GM20431 (cell line): Measurements from ENCODE around the gene PDSS1.

Experiments used
- in situ Hi-C: fragments of 300-500 bp; cut with MseI, MboI; formaldehyde crosslinking; loops from one replicate; pipeline ENCODE4 v1.15.0; 2020; ENCODE audit warnings: low sequenced_read_pairs; ENCODE audit not compliant: unreplicated experiment

PDSS1 gene

DNA sequence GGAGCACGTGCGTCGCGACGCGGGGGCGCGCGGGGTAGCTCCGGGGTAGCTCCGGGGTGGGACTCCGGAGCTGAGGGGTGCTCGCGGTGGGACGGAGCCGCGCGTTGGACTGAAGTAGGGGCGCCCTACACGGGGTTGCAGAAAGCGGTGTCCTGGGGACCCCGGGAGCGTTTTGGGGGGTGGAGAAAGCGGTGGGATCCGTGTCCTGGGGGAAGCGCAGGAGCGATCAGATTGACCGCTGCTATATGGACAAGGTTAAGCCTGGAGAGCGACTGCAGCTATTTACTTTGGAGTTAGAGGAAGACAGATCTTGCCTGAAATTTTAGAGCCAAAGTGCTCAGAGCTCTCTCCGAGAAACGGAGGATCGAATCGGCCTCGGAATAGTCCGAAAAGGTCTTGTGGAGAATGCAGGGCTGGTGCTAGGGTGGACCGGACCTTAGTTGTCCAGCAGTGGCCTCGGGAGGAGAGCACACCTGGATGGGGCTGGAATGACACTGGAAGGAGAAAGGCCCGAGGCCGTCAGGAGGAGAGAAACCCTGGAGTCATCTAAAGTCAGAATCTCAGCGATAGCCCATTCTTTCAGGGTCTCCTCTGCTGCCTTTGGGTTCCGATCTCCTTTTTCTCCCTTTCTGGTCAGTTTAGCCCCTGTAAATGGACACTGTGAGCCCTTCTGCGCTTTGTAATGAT is 564 bp downstream of the PDSS1 start:
- in situ Hi-C loops, result no loop called here

GRCh38 chr10:26698909-26699308 is 1.4 kb downstream of the PDSS1 start:
- in situ Hi-C loops, result no loop called here

- in situ Hi-C loops, result no loop called here
These were observed 2.1 kb downstream of the PDSS1 start for GRCh38 chr10:26699631-26700030.

GRCh38 chr10:26700884-26701630 is 3.6 kb downstream of the PDSS1 start:
- in situ Hi-C loops, result no loop called here

GRCh38 chr10:26703096-26703495 is 5.6 kb downstream of the PDSS1 start:
- in situ Hi-C loops, result no loop called here

DNA sequence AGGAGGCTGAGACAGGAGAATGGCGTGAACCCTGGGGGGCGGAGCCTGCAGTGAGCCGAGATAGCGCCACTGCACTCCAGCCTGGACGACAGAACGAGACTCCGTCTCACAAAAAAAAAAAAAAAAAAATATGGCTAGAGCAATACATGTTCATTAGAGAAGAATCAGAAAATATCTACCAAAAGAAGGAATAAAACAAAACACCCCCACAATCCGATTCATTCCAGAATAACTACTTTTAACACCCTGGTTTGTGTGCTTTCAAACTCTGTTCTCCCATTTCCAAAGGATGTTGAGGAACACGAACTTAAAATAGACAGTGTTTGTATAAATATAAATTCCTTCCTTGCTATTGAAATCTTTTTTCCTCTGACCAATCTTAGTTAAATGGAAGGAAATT is 6.5 kb downstream of the PDSS1 start:
- in situ Hi-C loops, result no loop called here

DNA sequence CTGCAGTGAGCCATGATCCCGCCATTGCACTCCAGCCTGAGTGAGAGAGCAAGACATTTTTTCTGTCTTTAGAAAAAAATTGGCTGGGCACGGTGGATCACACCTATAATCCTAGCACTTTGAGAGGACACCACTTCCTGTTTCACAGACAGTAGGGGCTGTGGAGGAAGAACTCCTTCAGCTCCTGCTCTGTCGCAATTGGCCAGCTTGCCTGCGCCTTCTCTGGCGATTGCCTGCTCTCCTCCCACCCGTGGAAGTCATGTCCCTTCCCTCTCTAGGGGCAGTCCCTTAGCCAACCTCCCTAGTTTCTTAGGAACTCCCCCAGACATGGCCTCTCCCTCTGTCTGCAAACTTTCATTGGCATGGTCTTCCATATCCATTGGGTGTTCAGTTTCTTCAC is 8.7 kb downstream of the PDSS1 start:
- in situ Hi-C loops, result no loop called here

DNA sequence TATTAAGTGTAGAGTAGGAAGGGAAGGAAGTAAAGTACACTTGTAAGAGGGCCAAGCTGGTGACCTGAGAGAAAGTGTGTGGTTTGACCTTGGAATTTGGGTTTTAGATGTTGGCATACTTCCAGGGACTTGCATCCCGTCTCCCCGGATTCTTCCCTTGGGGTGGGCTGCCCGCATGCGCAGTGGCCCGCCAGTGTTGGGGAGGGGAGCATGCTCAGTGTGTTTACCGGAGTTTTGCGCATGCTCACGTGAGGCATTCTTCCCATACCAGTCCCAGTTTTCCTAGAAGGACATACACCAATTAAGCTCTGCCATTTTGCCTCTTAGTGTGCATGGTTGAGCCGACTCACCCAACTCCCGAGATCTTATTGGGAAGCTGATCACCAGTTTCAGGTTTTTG is 9.4 kb downstream of the PDSS1 start:
- in situ Hi-C loops, result no loop called here

GRCh38 chr10:26711324-26711723 is 13.8 kb downstream of the PDSS1 start:
- in situ Hi-C loops, result no loop called here

- in situ Hi-C loops, result no loop called here
These were observed 17.1 kb downstream of the PDSS1 start for GRCh38 chr10:26714415-26715136.

- in situ Hi-C loops, result no loop called here
These were observed 17.6 kb downstream of the PDSS1 start for GRCh38 chr10:26715137-26715487.

DNA sequence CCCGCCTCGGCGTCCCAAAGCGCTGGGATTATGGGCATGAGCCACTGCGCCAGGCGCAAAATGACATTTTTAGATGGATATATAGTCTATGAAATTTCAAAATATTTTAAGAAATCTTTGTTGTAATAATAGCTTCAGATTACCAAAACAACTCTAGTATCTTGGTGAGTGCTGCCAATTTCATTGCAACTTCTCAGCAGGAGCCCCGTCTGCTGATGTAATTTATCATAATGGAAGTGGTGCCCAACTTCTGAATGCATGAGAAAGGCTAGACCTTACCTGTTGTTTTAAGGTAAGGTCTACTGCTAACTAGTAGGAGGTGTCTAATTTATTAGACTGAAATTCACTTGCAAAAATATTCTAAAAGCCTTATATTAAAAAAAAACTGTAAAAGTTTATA is 20.0 kb downstream of the PDSS1 start:
- in situ Hi-C loops, result no loop called here

DNA sequence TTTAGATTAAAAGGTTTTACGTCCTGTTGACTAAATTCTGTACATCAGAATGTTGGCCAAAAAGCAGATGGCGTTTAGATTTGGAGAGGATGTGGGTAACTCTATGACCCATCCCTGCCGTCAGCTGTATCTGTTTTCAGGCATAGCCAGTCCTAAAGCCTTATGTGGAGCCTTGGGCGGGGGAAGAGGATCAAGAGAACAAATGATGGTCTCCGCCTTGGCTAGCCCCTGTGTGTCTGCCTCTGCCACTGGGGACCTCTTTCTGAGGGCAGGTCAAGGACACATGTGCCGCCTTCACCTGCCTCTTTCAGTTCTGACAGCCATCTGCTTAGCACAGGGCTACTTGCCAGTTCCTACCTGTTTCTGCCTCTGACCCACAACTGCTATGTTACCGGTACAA is 24.1 kb downstream of the PDSS1 start:
- in situ Hi-C loops, result loop anchor here (10.0 kb wide), 1 partner anchor 153 kb away; no protein-coding TSS in a partner anchor

DNA sequence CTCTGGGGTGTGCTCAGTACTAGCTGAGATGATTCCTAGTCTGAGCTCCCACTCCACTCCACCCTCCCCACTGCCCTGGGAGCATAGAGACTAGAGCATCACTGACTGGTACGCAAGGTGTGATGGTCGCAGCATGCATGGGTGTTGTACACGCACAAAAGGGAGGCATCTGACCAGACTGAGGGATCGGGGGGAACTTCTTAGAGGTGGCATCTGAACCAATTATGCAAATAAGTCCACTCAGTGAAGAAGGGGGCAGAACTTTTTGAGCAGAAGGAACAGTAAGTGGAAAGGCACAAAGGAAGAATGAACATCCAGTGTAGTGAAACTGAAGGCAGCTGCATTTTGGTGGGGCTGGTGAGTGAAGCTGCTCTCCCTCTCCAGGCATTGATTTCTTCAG is 25.5 kb downstream of the PDSS1 start:
- in situ Hi-C loops, result loop anchor here (10.0 kb wide), 1 partner anchor 152 kb away; no protein-coding TSS in a partner anchor

DNA sequence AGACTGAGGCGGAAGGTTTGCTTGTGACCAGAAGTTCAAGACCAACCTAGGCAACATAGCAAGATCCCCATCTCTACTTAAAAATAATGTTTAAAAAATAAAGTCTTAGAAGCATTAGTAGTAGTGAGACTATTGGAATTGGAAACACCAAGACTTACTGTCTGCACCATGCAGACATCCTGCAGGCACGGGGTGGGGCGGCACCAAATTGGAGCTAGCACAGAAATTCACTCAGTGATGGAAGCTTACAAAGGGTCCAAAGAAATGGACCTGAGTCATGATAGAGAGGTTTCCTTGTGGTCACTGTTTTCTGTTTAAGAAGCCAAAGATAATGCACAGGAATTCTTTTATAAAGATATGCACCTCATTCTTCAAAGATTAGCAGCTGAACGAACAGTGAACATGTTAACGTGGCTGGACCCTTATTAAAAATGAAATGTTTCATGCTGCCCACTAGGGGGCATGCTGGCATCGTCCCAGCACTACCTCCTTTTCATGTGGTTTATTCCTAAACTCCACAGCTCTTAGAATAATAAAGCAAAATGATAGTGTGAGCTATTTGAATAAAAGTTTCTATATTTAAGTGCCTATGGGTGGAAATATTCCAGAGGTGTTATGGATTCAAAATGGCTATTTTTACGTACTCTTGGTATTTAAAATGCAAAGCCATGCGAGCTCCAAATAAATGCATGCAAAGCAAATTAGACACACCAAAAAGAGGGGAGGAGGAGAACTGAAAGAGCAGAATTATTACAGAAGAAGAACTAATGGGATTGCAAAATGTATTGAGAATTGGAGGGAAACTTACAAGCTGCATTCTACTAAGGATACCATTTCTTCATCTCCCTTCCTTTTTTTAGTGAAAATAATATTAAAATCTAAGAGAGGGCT is 28.6 kb downstream of the PDSS1 start:
- in situ Hi-C loops, result loop anchor here (10.0 kb wide), 1 partner anchor 149 kb away; no protein-coding TSS in a partner anchor

GRCh38 chr10:26727005-26727404 is 29.5 kb downstream of the PDSS1 start:
- in situ Hi-C loops, result loop anchor here (10.0 kb wide), 1 partner anchor 148 kb away; no protein-coding TSS in a partner anchor

DNA sequence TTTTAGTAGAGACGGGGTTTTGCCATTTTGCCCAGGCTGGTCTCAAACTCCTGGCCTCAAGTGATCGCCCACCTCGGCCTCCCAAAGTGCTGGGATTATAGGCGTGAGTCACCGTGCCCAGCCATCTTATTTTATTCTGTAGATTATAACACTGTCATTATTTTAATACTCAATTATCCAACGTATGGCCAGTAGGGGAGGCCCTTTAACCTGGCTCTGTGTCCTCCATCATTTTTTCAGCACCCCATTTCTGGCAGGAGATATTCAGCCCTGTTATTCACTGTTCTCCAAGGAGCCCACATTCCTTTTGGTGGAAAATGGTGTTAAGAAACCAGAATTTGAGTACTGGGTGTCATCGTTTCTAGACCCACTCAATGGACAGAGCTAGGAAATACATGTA is 31.5 kb downstream of the PDSS1 start:
- in situ Hi-C loops, result loop anchor here (10.0 kb wide), 1 partner anchor 146 kb away; no protein-coding TSS in a partner anchor

GRCh38 chr10:26729395-26729794 is 31.9 kb downstream of the PDSS1 start:
- in situ Hi-C loops, result loop anchor here (10.0 kb wide), 1 partner anchor 145 kb away; no protein-coding TSS in a partner anchor

- in situ Hi-C loops, result loop anchor here (10.0 kb wide), 1 partner anchor 124 kb away; no protein-coding TSS in a partner anchor
These were observed 33.1 kb downstream of the PDSS1 start for GRCh38 chr10:26730552-26730951.
